GM21786 (cell line): ENCODE data around the gene ARHGAP15.
A peak's percentile ranks its signal among the peaks of the same experiment; 100 is the strongest.

Experiments used
- ATAC-seq: cut with Tn5 transposase; IDR thresholded peaks from one replicate; pipeline ENCODE4 v1.9.1; 2021; ENCODE audit not compliant: unreplicated experiment

The ARHGAP15 gene

GRCh38 chr2:143440411-143441012 lies 311.3 kb downstream of the ARHGAP15 start:
- no peak for ATAC-seq

GRCh38 chr2:143442193-143442592 lies 313.0 kb downstream of the ARHGAP15 start:
- ATAC-seq: no peak

- peak; percentile 58 for ATAC-seq
Observed at GRCh38 chr2:143451642-143452281, 322.5 kb downstream of the ARHGAP15 start.

GRCh38 chr2:143452817-143453451 lies 323.7 kb downstream of the ARHGAP15 start:
- ATAC-seq: peak; percentile 69

GRCh38 chr2:143453981-143454511 lies 324.8 kb downstream of the ARHGAP15 start:
- ATAC-seq: no peak

- ATAC-seq: no peak
Observed at GRCh38 chr2:143455317-143455716, 326.1 kb downstream of the ARHGAP15 start.

- ATAC-seq: no peak
Observed at GRCh38 chr2:143458258-143459190, 329.3 kb downstream of the ARHGAP15 start.

GRCh38 chr2:143460382-143460781 lies 331.2 kb downstream of the ARHGAP15 start:
- no peak for ATAC-seq

GRCh38 chr2:143463719-143464118 lies 334.5 kb downstream of the ARHGAP15 start:
- ATAC-seq: peak; percentile 68

GRCh38 chr2:143466391-143466790 lies 337.2 kb downstream of the ARHGAP15 start:
- no peak for ATAC-seq

- no peak for ATAC-seq
Observed at GRCh38 chr2:143467011-143467410, 337.8 kb downstream of the ARHGAP15 start.

- peak; percentile 51 for ATAC-seq
Observed at GRCh38 chr2:143468341-143468888, 339.2 kb downstream of the ARHGAP15 start.

- no peak for ATAC-seq
Observed at GRCh38 chr2:143469323-143469722, 340.1 kb downstream of the ARHGAP15 start.

GRCh38 chr2:143471550-143471949 lies 342.3 kb downstream of the ARHGAP15 start:
- no peak for ATAC-seq

GRCh38 chr2:143473216-143473615 lies 344.0 kb downstream of the ARHGAP15 start:
- no peak for ATAC-seq

- ATAC-seq: no peak
Observed at GRCh38 chr2:143473820-143474219, 344.6 kb downstream of the ARHGAP15 start.

- ATAC-seq: no peak
Observed at GRCh38 chr2:143474586-143474985, 345.4 kb downstream of the ARHGAP15 start.

- ATAC-seq: no peak
Observed at GRCh38 chr2:143475041-143475776, 346.0 kb downstream of the ARHGAP15 start.

- ATAC-seq: no peak
Observed at GRCh38 chr2:143476336-143477087, 347.3 kb downstream of the ARHGAP15 start.
